ENCODE measurements around the gene GMEB2.
"Not testable (repeated sequence)": the region's sequence is repeated elsewhere in the genome, so short reads cannot be mapped to it uniquely, and the experiment has no call there.

GMEB2 gene

GRCh38 chr20:63657260-63657936, 30.5 kb upstream of the GMEB2 start:
- no peak for DNase-seq (ENCODE audit: low read depth in 2 of 2)

GRCh38 chr20:63656451-63656850, 29.6 kb upstream of the GMEB2 start:
- no peak for DNase-seq (ENCODE audit: low read depth in 2 of 2)

GRCh38 chr20:63655249-63655648, 28.3 kb upstream of the GMEB2 start:
- no peak for DNase-seq (ENCODE audit: low read depth in 2 of 2)

DNA sequence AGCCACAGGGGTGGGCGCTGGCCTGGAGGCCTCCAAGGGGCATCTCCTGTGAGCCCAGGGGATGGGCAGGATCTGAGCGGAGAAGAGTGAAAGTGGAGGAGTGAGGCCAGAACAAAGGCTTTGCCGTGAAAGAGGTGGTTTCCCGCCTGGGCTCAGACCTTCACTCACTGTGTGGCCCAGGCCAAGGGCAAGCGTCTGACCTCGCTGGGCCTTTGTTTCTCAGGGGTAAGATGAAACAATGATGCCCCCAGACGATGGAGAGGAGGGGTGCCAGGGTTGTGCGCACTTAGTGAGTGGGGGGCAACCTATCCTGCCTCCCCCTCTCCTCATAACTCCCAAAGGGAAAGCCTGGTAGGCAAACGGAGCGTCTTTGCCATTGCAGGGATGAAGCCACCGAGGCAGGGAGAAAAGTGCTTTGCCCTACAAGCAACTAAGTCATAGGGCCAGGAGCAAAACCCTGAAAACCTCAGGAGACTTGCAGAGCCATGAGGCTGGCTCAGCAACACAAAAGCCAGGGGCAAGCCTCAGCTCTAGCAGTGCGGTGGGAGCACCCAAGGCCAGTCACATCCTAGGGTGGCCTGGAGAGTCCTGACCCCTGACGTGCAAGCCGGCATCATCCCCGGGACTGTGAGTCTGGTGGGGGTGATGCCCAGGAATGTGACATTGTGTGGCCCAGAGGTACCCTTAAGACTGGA, 27.2 kb upstream of the GMEB2 start:
- no peak for DNase-seq (ENCODE audit: low read depth in 2 of 2)

GRCh38 chr20:63653041-63653973, 26.4 kb upstream of the GMEB2 start, which contains the start of gene STMN3:
STMN3 (minus strand) TSS chr20:63653424; CDS start chr20:63653345, 79 bp downstream.
- DNase-seq (ENCODE audit: low read depth in 2 of 2): peak in 1 of 2 donors; percentile 32

DNA sequence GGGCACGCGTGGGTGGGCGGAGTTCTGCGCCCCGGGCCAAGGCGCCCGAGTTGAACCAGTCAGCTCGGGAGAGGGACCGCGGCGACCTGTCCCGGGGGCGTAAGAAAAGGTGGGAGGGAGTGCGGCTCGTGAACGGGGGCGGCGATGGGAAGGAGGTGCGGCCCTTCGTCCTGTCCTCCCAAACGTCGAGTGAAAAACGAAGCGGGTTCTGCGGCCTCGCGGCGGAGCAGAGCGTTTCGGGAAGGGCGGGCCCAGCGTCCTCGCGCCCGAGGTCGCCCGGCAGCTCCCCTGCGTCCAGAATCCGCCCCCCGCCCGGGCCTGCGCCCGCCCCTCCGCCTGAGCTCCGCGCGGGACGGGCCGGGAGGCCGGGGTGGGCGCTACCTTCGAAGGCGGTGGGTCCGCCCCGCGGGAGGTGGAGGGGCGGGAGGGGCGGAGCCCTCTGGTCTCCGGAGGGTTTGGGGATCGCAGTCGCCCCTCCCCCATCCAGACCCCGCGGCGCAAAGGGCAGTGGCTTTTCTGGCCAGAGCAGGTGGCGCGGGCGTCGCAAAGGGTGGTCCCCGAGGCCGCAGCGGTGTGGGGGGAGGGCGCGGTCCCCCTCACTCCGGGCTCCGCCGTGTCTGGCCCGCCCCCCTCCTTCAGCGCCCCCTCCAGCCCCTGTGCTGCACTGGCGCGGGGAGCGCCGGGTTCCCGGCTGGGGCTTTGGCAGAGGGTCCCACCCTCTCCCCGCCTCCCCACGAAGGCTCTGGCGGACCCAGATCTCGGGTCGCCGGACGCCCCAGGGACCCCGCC, 25.5 kb upstream of the GMEB2 start:
- no peak for DNase-seq (ENCODE audit: low read depth in 2 of 2)

DNA sequence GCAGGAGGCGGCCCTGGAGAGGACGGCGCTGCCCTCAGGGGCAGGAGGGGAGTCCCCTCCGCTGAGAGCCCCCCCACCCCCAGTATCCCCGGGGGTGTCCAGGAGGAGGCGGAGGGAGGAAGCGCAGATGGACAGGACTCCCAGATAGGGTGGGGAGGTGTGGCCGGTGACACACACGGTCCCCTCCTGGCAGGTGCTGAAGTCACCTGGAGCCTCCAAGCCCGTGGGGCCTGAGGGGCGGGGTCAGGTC, 25.0 kb upstream of the GMEB2 start:
- no peak for DNase-seq (ENCODE audit: low read depth in 2 of 2)

DNA sequence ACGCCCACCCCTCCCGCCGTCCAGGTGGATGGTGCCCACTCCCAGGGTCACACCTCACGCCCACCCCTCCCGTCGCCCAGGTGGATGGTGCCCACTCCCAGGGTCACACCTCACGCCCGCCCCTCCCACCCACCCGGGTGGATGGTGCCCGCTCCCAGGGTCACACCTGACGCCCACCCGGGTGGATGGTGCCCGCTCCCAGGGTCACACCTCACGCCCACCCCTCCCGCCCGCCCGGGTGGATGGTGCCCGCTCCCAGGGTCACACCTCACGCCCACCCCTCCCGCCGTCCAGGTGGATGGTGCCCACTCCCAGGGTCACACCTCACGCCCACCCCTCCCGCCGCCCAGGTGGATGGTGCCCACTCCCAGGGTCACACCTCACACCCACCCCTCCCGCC, 23.6 kb upstream of the GMEB2 start:
- DNase-seq (ENCODE audit: low read depth in 2 of 2): not testable (repeated sequence)

GRCh38 chr20:63648895-63649589, 22.1 kb upstream of the GMEB2 start:
- no peak for DNase-seq (ENCODE audit: low read depth in 2 of 2)

DNA sequence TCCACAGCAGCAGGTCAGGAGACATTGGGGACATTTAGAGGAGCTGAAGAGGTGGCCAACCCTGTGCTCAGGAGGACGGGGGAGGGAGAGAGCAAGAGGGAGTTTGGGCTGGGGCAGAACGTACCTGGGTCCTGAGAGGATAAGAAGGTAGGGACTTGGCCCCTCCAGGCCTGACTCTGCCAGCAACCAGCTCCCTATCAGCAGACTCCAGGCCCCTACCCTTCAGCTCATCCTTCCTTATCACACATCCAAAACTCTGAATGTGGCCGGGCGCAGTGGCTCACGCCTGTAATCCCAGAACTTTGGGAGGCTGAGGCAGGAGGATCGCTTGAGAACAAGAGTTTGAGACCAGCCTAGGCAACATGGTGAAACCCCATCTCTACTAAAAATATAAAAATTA, 21.3 kb upstream of the GMEB2 start:
- DNase-seq (ENCODE audit: low read depth in 2 of 2): no peak

DNA sequence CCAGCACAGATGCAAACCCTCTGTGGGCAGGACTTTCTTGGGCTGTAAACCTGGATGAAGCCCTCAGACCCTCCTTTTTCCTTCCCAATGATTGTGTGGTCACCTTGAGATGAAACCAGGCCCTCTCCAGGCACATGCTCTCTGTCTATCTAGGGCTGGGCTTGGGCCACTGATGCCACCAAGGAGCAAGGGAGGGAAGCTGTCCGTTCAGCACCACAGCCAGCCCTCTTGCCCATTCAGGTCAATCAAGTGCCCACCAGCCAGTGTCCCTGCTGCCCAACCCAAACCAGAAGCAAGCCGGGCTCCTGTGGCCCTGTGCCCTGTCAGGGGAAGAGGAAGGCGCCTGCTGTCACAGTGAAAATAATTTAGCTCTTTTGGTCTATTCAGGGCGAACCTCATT, 18.3 kb upstream of the GMEB2 start:
- no peak for DNase-seq (ENCODE audit: low read depth in 2 of 2)

- no peak for DNase-seq (ENCODE audit: low read depth in 2 of 2)
Observed at GRCh38 chr20:63643946-63644345, 17.0 kb upstream of the GMEB2 start.

DNA sequence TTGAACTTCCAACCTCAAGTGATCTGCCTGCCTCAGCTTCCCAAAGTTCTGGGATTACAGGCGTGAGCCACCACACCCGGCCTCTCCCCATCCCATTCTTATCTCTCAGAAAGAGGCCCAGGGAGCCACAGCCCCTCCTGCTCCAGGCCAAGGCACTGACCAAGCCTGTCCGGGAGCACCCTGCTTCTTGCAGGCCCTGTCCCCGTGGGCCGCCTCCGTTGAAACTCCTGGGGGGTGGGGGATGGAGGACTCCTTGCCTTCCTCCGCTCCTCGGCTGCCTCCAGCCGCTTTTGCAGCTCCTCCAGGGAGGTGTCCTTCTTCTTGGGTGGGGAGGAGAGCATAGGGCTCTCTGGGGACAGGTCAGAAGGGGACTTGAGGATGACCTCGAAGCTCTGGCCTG, 16.6 kb upstream of the GMEB2 start:
- DNase-seq (ENCODE audit: low read depth in 2 of 2): no peak

DNA sequence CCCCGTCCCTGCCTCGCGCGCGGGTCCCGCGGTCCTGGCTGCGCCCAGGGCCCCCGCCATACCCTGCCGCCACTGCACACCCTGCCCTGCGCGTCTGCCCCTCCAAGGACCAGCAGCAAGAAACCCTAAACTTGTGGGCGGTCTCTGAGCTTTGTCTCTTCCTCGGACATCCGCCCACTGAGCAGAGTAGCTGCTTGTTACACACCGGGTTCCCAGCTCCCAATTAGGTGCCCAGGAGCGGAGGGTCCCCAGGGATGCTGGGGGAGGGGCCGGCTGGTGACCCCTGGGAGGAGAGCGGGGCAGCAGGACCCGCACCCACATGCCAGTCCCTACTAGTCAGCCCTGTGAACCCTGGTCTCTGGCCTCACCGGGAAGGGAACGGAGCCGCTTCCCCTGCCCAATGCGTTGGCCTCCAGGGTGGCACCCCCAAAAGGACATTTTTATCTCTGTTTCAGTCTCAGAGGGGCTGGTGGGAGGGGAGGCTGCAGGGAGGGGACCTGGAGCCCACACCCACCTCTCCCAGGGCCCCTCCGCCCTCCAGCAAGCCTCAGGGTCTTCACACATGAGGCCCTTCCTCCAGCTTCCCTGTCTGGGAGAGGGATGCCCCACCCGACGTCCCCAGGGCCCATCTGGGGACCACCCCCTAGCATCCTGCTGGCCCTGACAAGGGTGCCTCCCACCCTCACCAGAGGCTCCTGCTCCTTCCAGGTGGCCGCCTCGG, 15.8 kb upstream of the GMEB2 start:
- no peak for DNase-seq (ENCODE audit: low read depth in 2 of 2)

DNA sequence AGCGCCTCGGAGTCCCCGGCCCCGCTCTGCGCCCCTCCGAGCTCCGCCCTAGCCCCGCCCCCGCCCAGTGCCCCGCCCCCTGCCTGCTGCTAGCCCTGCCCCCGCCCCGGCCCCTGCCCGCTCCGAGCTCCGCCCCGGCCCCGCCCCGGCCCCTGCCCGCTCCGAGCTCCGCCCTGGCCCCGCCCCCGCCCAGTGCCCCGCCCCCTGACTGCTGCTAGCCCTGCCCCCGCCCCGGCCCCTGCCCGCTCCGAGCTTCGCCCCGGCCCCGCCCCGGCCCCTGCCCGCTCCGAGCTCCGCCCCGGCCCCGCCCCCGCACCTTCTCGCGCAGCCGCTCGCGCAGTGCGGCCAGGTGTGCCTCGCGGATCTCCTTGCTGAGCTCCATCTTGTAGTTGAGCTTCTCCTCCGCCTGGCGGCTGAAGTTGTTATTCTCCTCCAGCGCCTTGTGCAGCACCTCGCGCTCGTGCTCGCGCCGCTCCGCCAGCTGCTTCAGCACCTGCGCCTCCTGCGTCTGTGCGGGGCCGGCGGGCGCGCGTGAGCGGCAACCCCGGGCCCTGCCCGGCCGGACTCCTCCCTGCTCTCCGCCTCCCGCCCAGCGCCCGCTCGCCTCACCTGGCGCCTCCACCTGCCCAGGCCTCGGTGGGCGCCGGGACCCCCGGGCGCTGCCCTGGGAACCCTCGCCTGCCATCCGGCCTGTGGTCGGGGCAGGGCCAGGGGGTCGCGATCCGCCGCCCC, 15.1 kb upstream of the GMEB2 start:
- DNase-seq (ENCODE audit: low read depth in 2 of 2): peak; percentile 92 to 93

DNA sequence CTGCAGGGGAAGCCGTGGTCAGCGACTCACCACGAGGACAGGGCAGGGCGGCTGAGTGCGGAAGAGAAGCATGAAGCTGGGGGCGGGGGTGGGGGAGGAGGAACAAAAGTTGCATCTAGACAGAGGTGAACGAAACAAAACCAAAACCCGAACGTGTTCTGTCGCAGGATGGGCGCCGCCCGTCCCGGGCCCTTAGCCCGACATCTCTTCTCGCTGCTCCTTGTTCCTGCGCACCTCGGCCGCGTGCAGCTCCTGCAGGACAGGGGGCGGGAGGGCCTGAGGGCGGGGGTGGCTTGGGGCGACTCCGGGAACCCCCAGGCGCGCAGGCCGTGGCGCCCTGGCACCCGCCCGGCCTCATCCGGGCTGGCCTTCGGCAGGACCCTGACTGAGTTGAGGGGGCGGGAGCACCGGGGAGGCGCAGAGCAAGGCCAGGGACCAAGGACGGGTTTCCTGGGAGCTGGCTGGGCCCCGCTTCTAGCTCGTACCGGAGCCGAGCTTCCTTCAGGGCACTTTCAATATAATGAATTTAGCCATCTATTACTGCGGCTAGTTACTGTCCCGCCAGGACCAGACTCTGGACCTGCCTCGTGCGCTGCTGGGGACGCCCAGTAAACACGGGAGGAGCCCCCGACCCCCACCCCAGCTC, 14.4 kb upstream of the GMEB2 start:
- DNase-seq (ENCODE audit: low read depth in 2 of 2): no peak

- DNase-seq (ENCODE audit: low read depth in 2 of 2): not testable (repeated sequence)
Observed at GRCh38 chr20:63640686-63641085, 13.8 kb upstream of the GMEB2 start.

- DNase-seq (ENCODE audit: low read depth in 2 of 2): no peak
Observed at GRCh38 chr20:63640086-63640485, 13.2 kb upstream of the GMEB2 start.

All from stimulated activated CD8-positive, alpha-beta memory T cell treated with anti-CD3 and anti-CD28 coated beads, Interleukin-15, amount 100 ng/mL, for 4 hours (primary cell).